ENCODE data around the gene TXNDC11. TPM values are rescaled to one million over a fixed set of nuclear protein-coding genes. Genes with fewer than 3 reads are reported as not detected.

Gene TXNDC11
- total RNA-seq, 4 donors from 2014 or later = 41.2 to 56.5 (median 49.0) TPM

DNA sequence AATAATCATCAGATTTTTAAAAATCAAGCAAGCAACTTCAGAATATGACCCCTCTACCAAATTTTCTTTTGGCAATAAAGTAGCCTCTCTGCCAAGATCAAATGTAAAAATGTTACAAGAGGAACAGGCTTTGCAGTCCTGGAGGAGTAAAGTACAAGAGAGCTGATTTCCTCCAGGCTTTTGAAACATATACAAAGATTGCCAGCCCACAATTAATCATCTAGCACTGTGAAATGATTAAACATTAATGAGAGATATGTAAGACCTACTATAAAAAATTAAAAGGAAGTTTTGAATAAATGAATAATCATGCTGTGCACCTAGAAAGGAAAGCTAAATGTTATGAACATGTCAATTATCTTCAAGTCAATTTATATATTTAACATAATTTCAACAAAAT lies 26.3 kb downstream of the TXNDC11 start:
- TF ChIP-seq, protein P1, sequence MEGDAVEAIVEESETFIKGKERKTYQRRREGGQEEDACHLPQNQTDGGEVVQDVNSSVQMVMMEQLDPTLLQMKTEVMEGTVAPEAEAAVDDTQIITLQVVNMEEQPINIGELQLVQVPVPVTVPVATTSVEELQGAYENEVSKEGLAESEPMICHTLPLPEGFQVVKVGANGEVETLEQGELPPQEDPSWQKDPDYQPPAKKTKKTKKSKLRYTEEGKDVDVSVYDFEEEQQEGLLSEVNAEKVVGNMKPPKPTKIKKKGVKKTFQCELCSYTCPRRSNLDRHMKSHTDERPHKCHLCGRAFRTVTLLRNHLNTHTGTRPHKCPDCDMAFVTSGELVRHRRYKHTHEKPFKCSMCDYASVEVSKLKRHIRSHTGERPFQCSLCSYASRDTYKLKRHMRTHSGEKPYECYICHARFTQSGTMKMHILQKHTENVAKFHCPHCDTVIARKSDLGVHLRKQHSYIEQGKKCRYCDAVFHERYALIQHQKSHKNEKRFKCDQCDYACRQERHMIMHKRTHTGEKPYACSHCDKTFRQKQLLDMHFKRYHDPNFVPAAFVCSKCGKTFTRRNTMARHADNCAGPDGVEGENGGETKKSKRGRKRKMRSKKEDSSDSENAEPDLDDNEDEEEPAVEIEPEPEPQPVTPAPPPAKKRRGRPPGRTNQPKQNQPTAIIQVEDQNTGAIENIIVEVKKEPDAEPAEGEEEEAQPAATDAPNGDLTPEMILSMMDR (IDR thresholded peaks at IDR 0.05; ENCODE audit: low read depth) = no peak

DNA sequence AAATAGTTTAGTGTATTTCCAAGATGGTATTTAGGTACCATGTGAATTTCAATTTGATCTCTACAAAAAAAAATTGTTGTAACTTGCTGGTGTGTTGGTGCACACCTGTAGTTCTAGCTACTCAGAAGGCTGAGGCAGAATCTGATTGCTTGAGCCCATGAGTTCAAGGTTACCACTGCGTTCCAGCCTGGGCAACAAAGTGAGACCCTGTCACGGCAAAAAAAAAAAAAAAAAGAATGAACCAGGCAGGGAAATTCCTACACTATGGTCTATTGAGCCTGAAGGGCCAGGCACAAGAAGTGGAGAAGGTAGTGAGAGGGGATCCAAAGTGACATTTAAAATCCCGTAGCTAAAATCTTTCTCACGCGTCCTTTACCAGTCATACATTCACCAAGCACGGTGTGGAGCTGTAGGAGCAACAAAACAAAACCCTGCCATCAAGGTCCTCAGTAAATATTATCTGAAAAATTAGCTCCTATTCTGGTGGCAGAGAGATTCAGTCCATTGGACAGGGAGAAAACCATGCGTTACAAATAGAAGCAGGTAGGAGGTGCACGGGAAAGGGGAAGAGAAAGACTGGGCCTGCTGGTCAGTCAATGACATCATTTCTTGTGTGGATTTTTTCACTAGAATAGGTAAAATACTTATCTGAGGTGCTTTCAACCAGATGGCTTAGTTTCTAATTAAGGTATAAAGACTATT lies 27.3 kb downstream of the TXNDC11 start:
- TF ChIP-seq, protein P1 (IDR thresholded peaks at IDR 0.05; ENCODE audit: low read depth) = no peak

DNA sequence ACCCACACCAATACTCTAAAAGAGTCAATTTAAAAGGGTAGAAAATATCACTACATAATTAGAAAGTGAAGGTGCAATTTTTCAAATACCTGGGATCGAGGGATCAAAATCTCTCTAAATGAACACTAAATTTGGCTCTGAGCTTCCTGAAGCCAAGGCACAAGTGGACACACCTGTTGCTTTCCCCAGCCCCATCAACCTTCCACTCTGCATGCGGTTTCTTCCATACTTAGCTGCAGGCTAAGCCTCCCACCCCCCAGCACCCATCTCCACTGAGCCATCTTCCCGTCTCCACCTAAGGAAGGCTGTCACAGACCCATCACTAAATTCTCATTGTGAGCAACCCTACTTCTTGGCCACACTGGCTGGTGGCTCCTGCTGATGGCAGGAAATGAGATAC lies 30.5 kb downstream of the TXNDC11 start:
- TF ChIP-seq, protein P1 (IDR thresholded peaks at IDR 0.05; ENCODE audit: low read depth) = no peak

DNA sequence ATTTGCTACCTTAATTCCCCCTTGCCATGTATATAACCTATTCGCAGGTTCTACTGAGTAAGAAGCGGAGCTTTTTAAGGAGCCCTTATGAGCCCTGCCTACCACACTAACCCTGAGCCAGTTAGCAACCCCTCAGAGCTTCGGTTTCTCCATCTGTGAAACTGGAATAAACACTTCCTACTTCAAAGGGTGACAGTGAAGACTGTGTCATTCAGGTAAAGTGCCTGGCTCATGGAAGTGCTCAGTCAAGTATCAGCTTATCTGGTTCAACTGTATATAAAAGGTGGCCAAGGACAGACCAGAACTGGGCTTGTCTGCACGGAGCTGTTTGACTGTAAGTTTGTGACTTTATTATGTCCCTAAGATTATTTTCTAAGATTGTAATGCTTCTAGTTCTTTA lies 31.0 kb downstream of the TXNDC11 start:
- TF ChIP-seq, protein P1 (IDR thresholded peaks at IDR 0.05; ENCODE audit: low read depth) = no peak

DNA sequence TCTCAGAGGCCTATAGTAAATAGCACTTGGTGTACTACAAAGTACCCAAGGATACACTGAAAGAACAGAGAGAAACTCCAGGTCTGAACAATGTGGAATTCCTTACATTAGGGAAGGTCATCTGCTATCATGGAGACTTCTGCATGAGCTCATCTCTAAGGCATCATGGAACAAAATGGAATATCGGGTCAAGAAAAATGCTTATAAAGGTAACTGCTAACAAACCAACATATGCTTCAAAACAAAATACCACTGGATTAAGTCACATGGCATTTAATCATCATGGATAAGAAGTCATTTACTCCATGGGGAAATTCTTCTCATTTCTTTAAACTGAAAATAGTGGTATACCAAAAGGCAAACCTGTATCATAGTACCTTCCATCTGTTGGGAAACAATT lies 34.2 kb downstream of the TXNDC11 start:
- TF ChIP-seq, protein P1 (IDR thresholded peaks at IDR 0.05; ENCODE audit: low read depth) = no peak

DNA sequence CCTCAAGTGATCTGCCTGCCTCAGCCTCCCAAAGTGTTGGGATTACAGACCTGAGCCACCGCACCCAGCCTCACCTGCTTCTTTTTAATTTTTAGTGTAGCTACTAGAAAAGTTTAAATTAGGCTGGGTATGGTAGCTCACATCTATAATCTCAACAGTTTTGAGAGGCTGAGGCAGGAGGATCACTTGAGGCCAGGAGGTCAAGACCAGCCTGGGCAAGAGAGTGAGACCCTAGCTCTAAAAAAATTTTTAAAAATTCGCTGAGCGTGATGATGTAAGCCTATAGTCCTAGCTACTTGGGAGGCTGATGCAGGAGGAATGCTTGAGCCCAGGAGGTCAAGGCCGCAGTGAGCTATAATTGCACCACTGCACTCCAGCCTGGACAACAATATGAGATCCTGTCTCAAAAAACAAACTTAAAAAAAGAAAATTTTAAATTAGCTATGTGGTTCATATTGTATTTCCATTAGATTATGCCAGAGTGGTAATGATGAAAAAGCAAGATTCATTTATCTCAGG lies 34.9 kb downstream of the TXNDC11 start:
- TF ChIP-seq, protein P1 (IDR thresholded peaks at IDR 0.05; ENCODE audit: low read depth) = no peak

DNA sequence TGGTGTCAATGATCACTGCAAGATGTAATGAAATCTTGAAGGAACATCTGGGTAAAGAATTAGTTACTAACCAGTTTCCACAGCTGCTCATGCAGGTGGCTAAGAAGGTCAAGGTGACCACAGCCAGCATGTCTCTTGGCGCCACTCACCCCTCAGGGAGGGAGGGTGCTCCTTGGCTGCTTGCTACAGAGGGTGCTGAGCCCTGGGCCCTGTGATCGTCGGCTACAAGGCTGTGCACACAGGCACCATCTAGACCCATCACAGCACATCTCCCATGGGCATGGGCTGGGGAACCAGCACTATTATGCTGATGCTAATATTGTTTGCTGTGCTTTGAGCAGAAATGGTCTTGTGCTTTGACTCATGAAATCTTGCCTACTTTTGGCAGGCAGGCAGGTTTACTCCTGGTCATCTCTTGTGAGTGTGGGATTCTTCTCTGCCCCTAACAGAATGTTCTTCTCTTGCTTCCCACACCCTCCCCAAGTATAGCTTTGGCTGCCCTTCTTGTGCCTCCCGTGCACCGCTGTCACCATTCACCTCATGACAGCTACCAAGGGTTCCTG lies 36.4 kb downstream of the TXNDC11 start:
- TF ChIP-seq, protein P1 (IDR thresholded peaks at IDR 0.05; ENCODE audit: low read depth) = no peak

Measured in subcutaneous adipose tissue (tissue), 4 donors.